ENCODE data around the gene SH3GL2.

Gene SH3GL2

GRCh38 chr9:17824616-17825264 is 245.9 kb downstream of the SH3GL2 start:
- H3K4me1 ChIP-seq (ENCODE audit: control insufficient read depth, insufficient read depth, low read length), result no peaks in the 10 kb centered on the region
- no peaks in the 10 kb centered on the region for H3K36me3 ChIP-seq (ENCODE audit: insufficient read depth, low read length)
- no peak overlapping the region for H3K9ac ChIP-seq (ENCODE audit: low read depth, low read length)

GRCh38 chr9:17825265-17825659 is 246.4 kb downstream of the SH3GL2 start:
- Histone ChIP-seq H3K4me1 (ENCODE audit: control insufficient read depth, insufficient read depth, low read length) (no peaks in the 10 kb centered on the region), H3K4me3 (ENCODE audit: low read length) (no peak overlapping the region), H3K36me3 (ENCODE audit: insufficient read depth, low read length) (no peaks in the 10 kb centered on the region), H3K4me2 (ENCODE audit: low read length) (no peak overlapping the region), H3K9ac (ENCODE audit: low read depth, low read length) (no peak overlapping the region), H3K27me3 (ENCODE audit: control insufficient read depth, insufficient read depth, low read length) (no peaks in the 10 kb centered on the region), H3K9me3 (replicated peaks; ENCODE audit: low read length) (no peaks in the 10 kb centered on the region)

More at GRCh38 chr9:17824616-17825264, 245.9 kb downstream of the SH3GL2 start:
- Histone ChIP-seq H3K4me2 (ENCODE audit: low read length) (no peak overlapping the region), H3K4me3 (ENCODE audit: low read length) (no peak overlapping the region), H3K27me3 (ENCODE audit: control insufficient read depth, insufficient read depth, low read length) (no peaks in the 10 kb centered on the region), H3K9me3 (replicated peaks; ENCODE audit: low read length) (no peaks in the 10 kb centered on the region)

DNA sequence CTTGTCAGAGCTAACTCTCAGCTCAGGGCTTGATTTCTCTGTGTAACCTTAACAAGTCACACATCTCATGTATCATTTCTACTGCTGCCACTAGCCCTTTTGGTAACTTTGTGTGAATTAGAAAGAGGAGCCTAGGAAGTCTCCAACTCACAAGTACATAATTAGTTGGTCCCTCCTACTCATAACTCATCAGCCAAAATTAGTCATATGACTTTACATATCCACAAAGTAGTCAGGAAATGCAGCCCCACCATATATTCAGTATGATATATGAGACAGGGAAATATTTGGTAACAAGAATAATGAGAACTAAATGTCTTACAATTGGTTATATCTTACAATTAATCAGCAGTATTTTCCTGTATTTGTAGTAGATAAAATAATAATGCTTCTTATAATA is 250.2 kb downstream of the SH3GL2 start:
- H3K27me3 ChIP-seq (ENCODE audit: control insufficient read depth, insufficient read depth, low read length), result no peaks in the 10 kb centered on the region
- no peaks in the 10 kb centered on the region for H3K36me3 ChIP-seq (ENCODE audit: insufficient read depth, low read length)
- no peaks in the 10 kb centered on the region for H3K9me3 ChIP-seq (replicated peaks; ENCODE audit: low read length)
- H3K4me3 ChIP-seq (ENCODE audit: low read length), result no peak overlapping the region
- no peak overlapping the region for H3K4me2 ChIP-seq (ENCODE audit: low read length)
- no peak overlapping the region for H3K9ac ChIP-seq (ENCODE audit: low read depth, low read length)
- no peaks in the 10 kb centered on the region for H3K4me1 ChIP-seq (ENCODE audit: control insufficient read depth, insufficient read depth, low read length)

GRCh38 chr9:17829812-17830385 is 251.0 kb downstream of the SH3GL2 start:
- H3K4me2 ChIP-seq (ENCODE audit: low read length), result no peak overlapping the region
- no peak overlapping the region for H3K9ac ChIP-seq (ENCODE audit: low read depth, low read length)
- no peaks in the 10 kb centered on the region for H3K27me3 ChIP-seq (ENCODE audit: control insufficient read depth, insufficient read depth, low read length)
- no peaks in the 10 kb centered on the region for H3K9me3 ChIP-seq (replicated peaks; ENCODE audit: low read length)
- H3K4me1 ChIP-seq (ENCODE audit: control insufficient read depth, insufficient read depth, low read length), result no peaks in the 10 kb centered on the region
- H3K36me3 ChIP-seq (ENCODE audit: insufficient read depth, low read length), result no peaks in the 10 kb centered on the region
- no peak overlapping the region for H3K4me3 ChIP-seq (ENCODE audit: low read length)

- no peak overlapping the region for H3K4me2 ChIP-seq (ENCODE audit: low read length)
- H3K36me3 ChIP-seq (ENCODE audit: insufficient read depth, low read length), result no peaks in the 10 kb centered on the region
- H3K9ac ChIP-seq (ENCODE audit: low read depth, low read length), result no peak overlapping the region
- H3K4me3 ChIP-seq (ENCODE audit: low read length), result no peak overlapping the region
- H3K27me3 ChIP-seq (ENCODE audit: control insufficient read depth, insufficient read depth, low read length), result no peaks in the 10 kb centered on the region
- H3K4me1 ChIP-seq (ENCODE audit: control insufficient read depth, insufficient read depth, low read length), result no peaks in the 10 kb centered on the region
- H3K9me3 ChIP-seq (replicated peaks; ENCODE audit: low read length), result no peaks in the 10 kb centered on the region
Measured at GRCh38 chr9:17832812-17833211, 253.9 kb downstream of the SH3GL2 start.

DNA sequence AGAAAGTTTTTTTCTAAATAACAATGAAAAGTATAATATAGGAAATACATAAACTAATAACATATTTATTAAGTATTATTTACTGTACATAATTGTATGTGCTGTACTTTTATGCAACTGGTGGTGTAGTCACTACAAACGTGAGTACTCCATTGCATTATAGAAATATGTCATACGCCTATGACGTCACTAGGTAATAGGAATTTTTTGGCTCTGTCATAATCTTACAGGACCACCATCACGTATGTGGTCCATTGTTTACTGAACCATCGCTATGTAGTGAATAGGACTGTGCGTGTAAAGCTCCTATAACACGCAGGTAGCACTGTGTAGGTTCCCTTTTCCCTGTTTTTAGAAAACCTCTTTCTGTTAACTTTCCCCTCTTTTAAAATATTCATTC is 255.0 kb downstream of the SH3GL2 start:
- H3K9ac ChIP-seq (ENCODE audit: low read depth, low read length), result no peak overlapping the region
- H3K36me3 ChIP-seq (ENCODE audit: insufficient read depth, low read length), result no peaks in the 10 kb centered on the region
- H3K9me3 ChIP-seq (replicated peaks; ENCODE audit: low read length), result no peaks in the 10 kb centered on the region
- no peak overlapping the region for H3K4me3 ChIP-seq (ENCODE audit: low read length)
- no peaks in the 10 kb centered on the region for H3K27me3 ChIP-seq (ENCODE audit: control insufficient read depth, insufficient read depth, low read length)
- H3K4me2 ChIP-seq (ENCODE audit: low read length), result no peak overlapping the region
- H3K4me1 ChIP-seq (ENCODE audit: control insufficient read depth, insufficient read depth, low read length), result no peaks in the 10 kb centered on the region

DNA sequence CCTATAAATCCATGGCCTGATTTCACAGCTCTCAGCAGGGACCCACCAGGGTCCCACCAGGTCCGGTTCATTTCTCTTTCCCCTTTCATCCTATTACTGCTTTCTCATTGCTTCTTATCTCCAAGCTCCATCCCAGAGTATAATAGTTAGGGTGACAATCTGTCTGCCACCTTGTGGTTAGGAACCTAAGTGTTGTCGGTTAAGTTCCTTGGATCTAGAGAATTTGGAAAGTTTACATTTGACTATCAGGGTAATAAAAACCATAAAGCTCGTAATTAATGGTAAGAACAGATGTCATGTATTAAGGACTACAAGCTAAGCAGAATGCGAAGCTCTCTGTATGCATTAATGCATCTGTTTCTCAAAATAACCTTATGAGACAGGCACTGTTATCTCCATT is 259.1 kb downstream of the SH3GL2 start:
- Histone ChIP-seq H3K4me2 (ENCODE audit: low read length) (no peak overlapping the region), H3K4me1 (ENCODE audit: control insufficient read depth, insufficient read depth, low read length) (no peaks in the 10 kb centered on the region), H3K9me3 (replicated peaks; ENCODE audit: low read length) (no peaks in the 10 kb centered on the region), H3K4me3 (ENCODE audit: low read length) (no peak overlapping the region), H3K9ac (ENCODE audit: low read depth, low read length) (no peak overlapping the region), H3K36me3 (ENCODE audit: insufficient read depth, low read length) (no peaks in the 10 kb centered on the region), H3K27me3 (ENCODE audit: control insufficient read depth, insufficient read depth, low read length) (peaks cover 14% of the 10 kb centered on the region)

DNA sequence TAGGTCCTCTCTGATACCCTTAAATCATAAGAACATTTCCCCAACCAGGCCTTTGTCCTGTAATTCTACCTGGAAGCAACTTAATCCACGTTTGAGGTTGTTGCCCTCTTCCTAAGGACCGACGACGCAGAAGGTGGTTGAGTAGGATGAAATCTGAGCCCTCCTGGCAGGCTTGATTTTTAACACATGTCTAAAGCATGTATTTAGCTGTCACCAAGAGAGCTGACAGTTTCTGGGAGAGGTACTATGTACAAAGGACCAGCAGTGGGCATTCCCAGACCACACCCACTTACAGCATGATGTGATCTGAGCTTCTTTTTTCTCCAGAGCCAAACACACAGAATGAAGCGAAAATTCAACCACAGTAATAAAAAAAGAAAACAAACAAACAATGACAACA is 260.9 kb downstream of the SH3GL2 start:
- no peak overlapping the region for H3K4me2 ChIP-seq (ENCODE audit: low read length)
- H3K9ac ChIP-seq (ENCODE audit: low read depth, low read length), result no peak overlapping the region
- H3K27me3 ChIP-seq (ENCODE audit: control insufficient read depth, insufficient read depth, low read length), result peaks cover 14% of the 10 kb centered on the region

GRCh38 chr9:17843236-17843635 is 264.4 kb downstream of the SH3GL2 start:
- Histone ChIP-seq H3K36me3 (ENCODE audit: insufficient read depth, low read length) (no peaks in the 10 kb centered on the region), H3K4me3 (ENCODE audit: low read length) (no peak overlapping the region), H3K27me3 (ENCODE audit: control insufficient read depth, insufficient read depth, low read length) (peaks cover 18% of the 10 kb centered on the region), H3K4me2 (ENCODE audit: low read length) (no peak overlapping the region), H3K4me1 (ENCODE audit: control insufficient read depth, insufficient read depth, low read length) (no peaks in the 10 kb centered on the region), H3K9me3 (replicated peaks; ENCODE audit: low read length) (no peaks in the 10 kb centered on the region), H3K9ac (ENCODE audit: low read depth, low read length) (no peak overlapping the region)

More for the DNA sequence above, 260.9 kb downstream of the SH3GL2 start:
- Histone ChIP-seq H3K9me3 (replicated peaks; ENCODE audit: low read length) (no peaks in the 10 kb centered on the region), H3K4me3 (ENCODE audit: low read length) (no peak overlapping the region), H3K36me3 (ENCODE audit: insufficient read depth, low read length) (no peaks in the 10 kb centered on the region), H3K4me1 (ENCODE audit: control insufficient read depth, insufficient read depth, low read length) (no peaks in the 10 kb centered on the region)

Measured in skeletal muscle satellite cell (primary cell).